ENCODE measurements around the gene PRMT1. TPM values are rescaled to one million over a fixed set of nuclear protein-coding genes. Genes with fewer than 3 reads are reported as not detected.

Gene PRMT1
- total and polyA plus RNA-seq, 9 of the 15 experiments (the other 6 are each of a cell fraction or from before 2014, with no cell fraction given) = 13.3 to 464 (median 326) TPM

DNA sequence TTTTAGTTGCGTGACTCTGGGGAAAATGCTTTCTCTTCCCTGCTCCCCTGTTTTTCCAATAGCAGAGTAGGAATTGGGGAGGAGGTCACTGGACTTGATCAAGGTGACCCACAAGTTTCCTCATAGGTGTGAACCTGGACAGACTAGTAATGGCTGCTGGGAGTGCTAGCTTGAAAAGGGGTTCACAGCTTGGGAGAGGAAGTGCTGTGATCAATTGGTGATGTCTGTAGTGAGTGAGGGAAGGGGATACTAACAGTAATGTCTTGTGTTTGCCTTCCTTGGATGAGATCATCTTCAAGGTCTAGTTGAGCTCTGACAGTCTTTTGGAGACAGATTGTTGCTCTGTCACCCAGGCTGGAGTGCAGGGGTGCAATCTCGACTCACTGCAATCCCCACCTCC lies 9.6 kb upstream of the PRMT1 start:
- 70% methylated on average over 2 of the region's 2 CpGs for WGBS (ENCODE audit: insufficient coverage, low coverage, missing lambda C conversion rate)
- in situ Hi-C loops (cut with MboI) = no loop called here
- DNase-seq (ENCODE audit: extremely low read depth in 1 of 4, low spot score in 3 of 4) = peak in 1 of 4 experiments; percentile 31
- Histone ChIP-seq H2AFZ (ENCODE audit: low read depth, low read length) (no peak overlapping the region), H3K27ac (ENCODE audit: extremely low read depth, low read depth, low read length) (peak overlapping the region; percentile 91), H3K79me2 (ENCODE audit: control insufficient read depth, insufficient read depth, low read length) (peaks cover 58% of the 10 kb centered on the region), H3K4me3 (peak overlapping the region; percentile 81), H3K4me2 (ENCODE audit: insufficient read depth, low read length) (peak overlapping the region; percentile 99), H3K36me3 (ENCODE audit: control insufficient read depth, insufficient read depth, low read length) (peaks cover 56% of the 10 kb centered on the region), H3K9me1 (ENCODE audit: control insufficient read depth, insufficient read depth, low read length) (no peaks in the 10 kb centered on the region), H4K20me1 (replicated peaks; ENCODE audit: control insufficient read depth, insufficient read depth, low read length) (peaks cover 6% of the 10 kb centered on the region; the same call in 1 of the 2 replicates), H3K9ac (ENCODE audit: insufficient read depth in 1 of 2, low read depth in 2 of 2, low read length in 2 of 2) (peak overlapping the region; percentile 94 to 98), H3K27me3 (ENCODE audit: control insufficient read depth in 2 of 2, insufficient read depth in 2 of 2, low read length in 2 of 2) (no peaks in the 10 kb centered on the region), H3K9me3 (replicated peaks; ENCODE audit: control insufficient read depth, insufficient read depth, low read depth, low read length) (no peaks in the 10 kb centered on the region), H3K4me1 (replicated peaks in 1 of 2; ENCODE audit: control insufficient read depth in 2 of 2, insufficient read depth in 2 of 2, low read length in 2 of 2) (peaks cover 16 to 35% of the 10 kb centered on the region in 2 experiments; a peak in 4 of 5 replicates)
- FAIRE-seq = peak; percentile 40
- ATAC-seq = no peak
- ChIA-PET POLR2A (interaction anchor here (5.2 to 6.1 kb wide), 2 partner anchors 9 to 11 kb away, joined by 28 to 35 read pairs; partner anchors contain the start of gene PRMT1), CTCF (ENCODE audit: low intra/inter-chr PET ratio) (no interaction called here)
- no TSS peak for BruUV-seq (replicated peaks)
- intact Hi-C loops (cut with micrococcal nuclease) = no loop called here
- TF ChIP-seq, protein P1, sequence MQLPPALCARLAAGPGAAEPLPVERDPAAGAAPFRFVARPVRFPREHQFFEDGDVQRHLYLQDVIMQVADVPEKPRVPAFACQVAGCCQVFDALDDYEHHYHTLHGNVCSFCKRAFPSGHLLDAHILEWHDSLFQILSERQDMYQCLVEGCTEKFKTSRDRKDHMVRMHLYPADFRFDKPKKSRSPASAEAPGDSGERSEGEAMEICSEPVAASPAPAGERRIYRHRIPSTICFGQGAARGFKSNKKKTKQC (CRISPR knock-in tag; IDR thresholded peaks at IDR 0.05) = no peak
- TF ChIP-seq TEAD1 (CRISPR knock-in tag; IDR thresholded peaks at IDR 0.05) = no peak
- TF ChIP-seq SMAD1 (IDR thresholded peaks at IDR 0.05; ENCODE audit: low read depth, low read length, partially characterized antibody) = no peak
- TF ChIP-seq ZNF23 (CRISPR knock-in tag; IDR thresholded peaks at IDR 0.05) = peak; percentile 92
- TF ChIP-seq CREM (IDR thresholded peaks at IDR 0.05; ENCODE audit: low read depth) = 0 out of 2 replicates have a peak, but pooled peaks have one; percentile 18
- TF ChIP-seq ATF7 (IDR thresholded peaks at IDR 0.05) = peak; percentile 68
- TF ChIP-seq CEBPG (CRISPR knock-in tag; IDR thresholded peaks at IDR 0.05) = no peak
- no peak for TF ChIP-seq CEBPG (tag; conservative IDR thresholded peaks at IDR 0.05 in 1 of 2, IDR thresholded peaks at IDR 0.05 in 1 of 2)
- TF ChIP-seq RCOR1 (IDR thresholded peaks at IDR 0.05; ENCODE audit: borderline replicate concordance in 1 of 2, low read depth in 2 of 2, low read length in 2 of 2) = 0 out of 4 replicates have a peak, but pooled peaks of 1 of the 2 experiments have one; percentile 8
- TF ChIP-seq, protein P2, sequence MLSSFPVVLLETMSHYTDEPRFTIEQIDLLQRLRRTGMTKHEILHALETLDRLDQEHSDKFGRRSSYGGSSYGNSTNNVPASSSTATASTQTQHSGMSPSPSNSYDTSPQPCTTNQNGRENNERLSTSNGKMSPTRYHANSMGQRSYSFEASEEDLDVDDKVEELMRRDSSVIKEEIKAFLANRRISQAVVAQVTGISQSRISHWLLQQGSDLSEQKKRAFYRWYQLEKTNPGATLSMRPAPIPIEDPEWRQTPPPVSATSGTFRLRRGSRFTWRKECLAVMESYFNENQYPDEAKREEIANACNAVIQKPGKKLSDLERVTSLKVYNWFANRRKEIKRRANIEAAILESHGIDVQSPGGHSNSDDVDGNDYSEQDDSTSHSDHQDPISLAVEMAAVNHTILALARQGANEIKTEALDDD (IDR thresholded peaks at IDR 0.05) = peak; percentile 46; the same call in 1 of the 2 replicates
- TF ChIP-seq, protein P3, sequence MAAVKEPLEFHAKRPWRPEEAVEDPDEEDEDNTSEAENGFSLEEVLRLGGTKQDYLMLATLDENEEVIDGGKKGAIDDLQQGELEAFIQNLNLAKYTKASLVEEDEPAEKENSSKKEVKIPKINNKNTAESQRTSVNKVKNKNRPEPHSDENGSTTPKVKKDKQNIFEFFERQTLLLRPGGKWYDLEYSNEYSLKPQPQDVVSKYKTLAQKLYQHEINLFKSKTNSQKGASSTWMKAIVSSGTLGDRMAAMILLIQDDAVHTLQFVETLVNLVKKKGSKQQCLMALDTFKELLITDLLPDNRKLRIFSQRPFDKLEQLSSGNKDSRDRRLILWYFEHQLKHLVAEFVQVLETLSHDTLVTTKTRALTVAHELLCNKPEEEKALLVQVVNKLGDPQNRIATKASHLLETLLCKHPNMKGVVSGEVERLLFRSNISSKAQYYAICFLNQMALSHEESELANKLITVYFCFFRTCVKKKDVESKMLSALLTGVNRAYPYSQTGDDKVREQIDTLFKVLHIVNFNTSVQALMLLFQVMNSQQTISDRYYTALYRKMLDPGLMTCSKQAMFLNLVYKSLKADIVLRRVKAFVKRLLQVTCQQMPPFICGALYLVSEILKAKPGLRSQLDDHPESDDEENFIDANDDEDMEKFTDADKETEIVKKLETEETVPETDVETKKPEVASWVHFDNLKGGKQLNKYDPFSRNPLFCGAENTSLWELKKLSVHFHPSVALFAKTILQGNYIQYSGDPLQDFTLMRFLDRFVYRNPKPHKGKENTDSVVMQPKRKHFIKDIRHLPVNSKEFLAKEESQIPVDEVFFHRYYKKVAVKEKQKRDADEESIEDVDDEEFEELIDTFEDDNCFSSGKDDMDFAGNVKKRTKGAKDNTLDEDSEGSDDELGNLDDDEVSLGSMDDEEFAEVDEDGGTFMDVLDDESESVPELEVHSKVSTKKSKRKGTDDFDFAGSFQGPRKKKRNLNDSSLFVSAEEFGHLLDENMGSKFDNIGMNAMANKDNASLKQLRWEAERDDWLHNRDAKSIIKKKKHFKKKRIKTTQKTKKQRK (IDR thresholded peaks at IDR 0.05; ENCODE audit: borderline replicate concordance, low read depth, low read length) = no peak
- no peak for TF ChIP-seq COPS2 (conservative IDR thresholded peaks at IDR 0.05)
- no peak for TF ChIP-seq TAF15 (IDR thresholded peaks at IDR 0.05; ENCODE audit: low read depth, low read length)
- no peak for TF ChIP-seq ZNF76 (CRISPR knock-in tag; IDR thresholded peaks at IDR 0.05; ENCODE audit: borderline replicate concordance)
